HAP-1 (cell line): ENCODE results near the gene TNFRSF18.

Experiments used
- DNase-seq, 2 experiments: peaks; one replicate each; pipeline ENCODE4 v3.0.0-alpha.2; 2016 to 2020; ENCODE audit warnings: low spot score in 2 of 2
- H3K27me3 ChIP-seq: fragments of 250-450 bp; sonication (Bioruptor Pico); 2 replicates; pipeline ENCODE4 v1.5.1; 2020; ENCODE audit warnings: low read depth, mild to moderate bottlenecking, moderate library complexity
- H3K36me3 ChIP-seq: fragments of 250-450 bp; sonication (Bioruptor Pico); replicated peaks from 2 replicates; pipeline ENCODE4 v1.5.1; 2020; ENCODE audit warnings: mild to moderate bottlenecking
- H3K4me1 ChIP-seq: fragments of 250-450 bp; sonication (Bioruptor Pico); 2 replicates; pipeline ENCODE4 v1.5.1; 2020; ENCODE audit warnings: mild to moderate bottlenecking
- H3K4me3 ChIP-seq: fragments of 250-450 bp; sonication (Bioruptor Pico); 2 replicates; pipeline ENCODE4 v1.5.1; 2020; ENCODE audit warnings: mild to moderate bottlenecking, moderate library complexity
- H3K9me3 ChIP-seq: fragments of 250-450 bp; sonication (Bioruptor Pico); 2 replicates; pipeline ENCODE4 v1.5.1; 2020; ENCODE audit warnings: mild to moderate bottlenecking, moderate library complexity
- in situ Hi-C: fragments of 300-500 bp; cut with MboI; formaldehyde crosslinking; loops from 3 replicates; pipeline ENCODE4 v1.14.3; 2020; ENCODE audit warnings: low sequenced_read_pairs, inconsistent platforms, mixed read lengths

Gene TNFRSF18

GRCh38 chr1:1236945-1237873 lies 30.8 kb upstream of the TNFRSF18 start:
- Histone ChIP-seq H3K36me3 (no peaks in the 10 kb centered on the region; the same call in 1 of the 2 replicates), H3K4me3 (no peak overlapping the region), H3K27me3 (no peaks in the 10 kb centered on the region), H3K9me3 (no peaks in the 10 kb centered on the region), H3K4me1 (peaks cover 3% of the 10 kb centered on the region; the same call in 1 of the 2 replicates)
- DNase-seq, result no peak
- in situ Hi-C loops, result no loop called here

- Histone ChIP-seq H3K27me3 (no peaks in the 10 kb centered on the region), H3K36me3 (peaks cover 4% of the 10 kb centered on the region), H3K4me1 (peaks cover 3% of the 10 kb centered on the region; the same call in 1 of the 2 replicates), H3K4me3 (no peak overlapping the region), H3K9me3 (no peaks in the 10 kb centered on the region)
- no peak for DNase-seq
- in situ Hi-C loops, result no loop called here
Observed at GRCh38 chr1:1236176-1236763, 29.9 kb upstream of the TNFRSF18 start.

- H3K4me3 ChIP-seq, result no peak overlapping the region
- H3K36me3 ChIP-seq, result peaks cover 4% of the 10 kb centered on the region
- peaks cover 3% of the 10 kb centered on the region; the same call in 1 of the 2 replicates for H3K4me1 ChIP-seq
- no peaks in the 10 kb centered on the region for H3K9me3 ChIP-seq
- in situ Hi-C loops, result no loop called here
- no peak for DNase-seq
- no peaks in the 10 kb centered on the region for H3K27me3 ChIP-seq
Observed at GRCh38 chr1:1235016-1235744, 28.8 kb upstream of the TNFRSF18 start.

- in situ Hi-C loops, result no loop called here
- Histone ChIP-seq H3K36me3 (peaks cover 4% of the 10 kb centered on the region), H3K27me3 (no peaks in the 10 kb centered on the region), H3K4me3 (no peak overlapping the region), H3K4me1 (peaks cover 3% of the 10 kb centered on the region; the same call in 1 of the 2 replicates), H3K9me3 (no peaks in the 10 kb centered on the region)
- DNase-seq, result no peak
Observed at GRCh38 chr1:1234180-1234808, 27.9 kb upstream of the TNFRSF18 start.

GRCh38 chr1:1233567-1233892 lies 27.1 kb upstream of the TNFRSF18 start:
- Histone ChIP-seq H3K4me3 (no peak overlapping the region), H3K4me1 (peaks cover 3% of the 10 kb centered on the region; the same call in 1 of the 2 replicates)
- in situ Hi-C loops, result no loop called here

GRCh38 chr1:1232796-1233566 lies 26.6 kb upstream of the TNFRSF18 start:
- Histone ChIP-seq H3K27me3 (no peaks in the 10 kb centered on the region), H3K4me1 (peaks cover 3% of the 10 kb centered on the region; the same call in 1 of the 2 replicates), H3K4me3 (no peak overlapping the region), H3K9me3 (no peaks in the 10 kb centered on the region), H3K36me3 (peaks cover 17% of the 10 kb centered on the region)
- in situ Hi-C loops, result no loop called here
- DNase-seq, result no peak

More at GRCh38 chr1:1233567-1233892, 27.1 kb upstream of the TNFRSF18 start:
- H3K36me3 ChIP-seq, result peaks cover 12% of the 10 kb centered on the region
- H3K9me3 ChIP-seq, result no peaks in the 10 kb centered on the region
- no peak for DNase-seq
- no peaks in the 10 kb centered on the region for H3K27me3 ChIP-seq

- peaks cover 3% of the 10 kb centered on the region; the same call in 1 of the 2 replicates for H3K4me1 ChIP-seq
- in situ Hi-C loops, result no loop called here
- H3K9me3 ChIP-seq, result no peaks in the 10 kb centered on the region
- H3K27me3 ChIP-seq, result no peaks in the 10 kb centered on the region
- peaks cover 23% of the 10 kb centered on the region for H3K36me3 ChIP-seq
- no peak for DNase-seq
- H3K4me3 ChIP-seq, result peak within 1 kb of the TSS; percentile 89
Observed at GRCh38 chr1:1232208-1232795, 25.9 kb upstream of the TNFRSF18 start, which contains the start of gene B3GALT6. TSS of gene B3GALT6 (plus strand) at chr1:1232237. CDS start at chr1:1232279, 42 bp downstream.

GRCh38 chr1:1231400-1232207 lies 25.2 kb upstream of the TNFRSF18 start, which contains the start of gene SDF4:
TSS of gene SDF4 (minus strand) at chr1:1232001. CDS start at chr1:1228772, 3,229 bp downstream.
- Histone ChIP-seq H3K4me1 (peaks cover 3% of the 10 kb centered on the region; the same call in 1 of the 2 replicates), H3K4me3 (peak within 1 kb of the TSS; percentile 89), H3K36me3 (peaks cover 23% of the 10 kb centered on the region), H3K27me3 (no peaks in the 10 kb centered on the region), H3K9me3 (no peaks in the 10 kb centered on the region)
- in situ Hi-C loops, result no loop called here
- DNase-seq, result peak; percentile 91 to 96

- in situ Hi-C loops, result no loop called here
- Histone ChIP-seq H3K4me3 (peak overlapping the region; percentile 89), H3K27me3 (no peaks in the 10 kb centered on the region), H3K9me3 (no peaks in the 10 kb centered on the region), H3K36me3 (peaks cover 25% of the 10 kb centered on the region), H3K4me1 (peaks cover 3% of the 10 kb centered on the region; the same call in 1 of the 2 replicates)
- DNase-seq, result peak; percentile 16 to 43
Observed at GRCh38 chr1:1230656-1231399, 24.4 kb upstream of the TNFRSF18 start.

- no peaks in the 10 kb centered on the region for H3K9me3 ChIP-seq
- H3K4me3 ChIP-seq, result 0 out of 2 replicates have a peak overlapping the region, but pooled peaks have one; percentile 3
- in situ Hi-C loops, result no loop called here
- peaks cover 3% of the 10 kb centered on the region; the same call in 1 of the 2 replicates for H3K4me1 ChIP-seq
- DNase-seq, result no peak
- H3K27me3 ChIP-seq, result no peaks in the 10 kb centered on the region
- H3K36me3 ChIP-seq, result peaks cover 34% of the 10 kb centered on the region
Observed at GRCh38 chr1:1229770-1230169, 23.4 kb upstream of the TNFRSF18 start.

- Histone ChIP-seq H3K27me3 (no peaks in the 10 kb centered on the region), H3K4me3 (no peak overlapping the region), H3K36me3 (peaks cover 34% of the 10 kb centered on the region), H3K9me3 (no peaks in the 10 kb centered on the region), H3K4me1 (peaks cover 3% of the 10 kb centered on the region; the same call in 1 of the 2 replicates)
- in situ Hi-C loops, result no loop called here
- DNase-seq, result no peak
Observed at GRCh38 chr1:1228596-1229321, 22.4 kb upstream of the TNFRSF18 start.
